ENCODE data around the gene OVCH2.
"Not testable (repeated sequence)": the region's sequence is repeated elsewhere in the genome, so short reads cannot be mapped to it uniquely, and the experiment has no call there.

OVCH2 gene

DNA sequence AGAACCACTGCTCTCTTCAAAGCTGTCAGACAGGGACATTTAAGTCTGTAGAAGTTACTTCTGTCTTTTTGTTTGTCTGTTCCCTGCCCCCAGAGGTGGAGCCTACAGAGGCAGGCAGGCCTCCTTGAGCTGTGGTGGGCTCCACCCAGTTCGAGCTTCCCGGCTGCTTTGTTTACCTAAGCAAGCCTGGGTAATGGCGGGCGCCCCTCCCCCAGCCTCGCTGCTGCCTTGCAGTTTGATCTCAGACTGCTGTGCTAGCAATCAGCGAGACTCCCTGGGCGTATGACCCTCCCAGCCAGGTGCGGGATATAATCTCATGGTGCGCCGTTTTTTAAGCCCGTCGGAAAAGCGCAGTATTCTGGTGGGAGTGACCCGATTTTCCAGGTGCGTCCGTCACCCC, 42.7 kb downstream of the OVCH2 start:
- H3K4me3 ChIP-seq (ENCODE audit: low read length in 2 of 2); H3K4me1 ChIP-seq (ENCODE audit: control insufficient read depth in 2 of 2, insufficient read depth in 2 of 2, low read length in 2 of 2); H3K9ac ChIP-seq (ENCODE audit: low read depth in 1 of 2, low read length in 2 of 2); H3K27me3 ChIP-seq (ENCODE audit: control insufficient read depth in 2 of 2, insufficient read depth in 2 of 2, low read length in 2 of 2); H3K9me3 ChIP-seq (ENCODE audit: control insufficient read depth in 2 of 2, low read length in 2 of 2); H3K27ac ChIP-seq (ENCODE audit: low read depth in 2 of 2, low read length in 2 of 2): not testable (repeated sequence)
- peaks cover 9 to 19% of the 10 kb centered on the region in 2 donors for H3K36me3 ChIP-seq (ENCODE audit: control insufficient read depth in 2 of 2, insufficient read depth in 2 of 2, low read length in 2 of 2)

DNA sequence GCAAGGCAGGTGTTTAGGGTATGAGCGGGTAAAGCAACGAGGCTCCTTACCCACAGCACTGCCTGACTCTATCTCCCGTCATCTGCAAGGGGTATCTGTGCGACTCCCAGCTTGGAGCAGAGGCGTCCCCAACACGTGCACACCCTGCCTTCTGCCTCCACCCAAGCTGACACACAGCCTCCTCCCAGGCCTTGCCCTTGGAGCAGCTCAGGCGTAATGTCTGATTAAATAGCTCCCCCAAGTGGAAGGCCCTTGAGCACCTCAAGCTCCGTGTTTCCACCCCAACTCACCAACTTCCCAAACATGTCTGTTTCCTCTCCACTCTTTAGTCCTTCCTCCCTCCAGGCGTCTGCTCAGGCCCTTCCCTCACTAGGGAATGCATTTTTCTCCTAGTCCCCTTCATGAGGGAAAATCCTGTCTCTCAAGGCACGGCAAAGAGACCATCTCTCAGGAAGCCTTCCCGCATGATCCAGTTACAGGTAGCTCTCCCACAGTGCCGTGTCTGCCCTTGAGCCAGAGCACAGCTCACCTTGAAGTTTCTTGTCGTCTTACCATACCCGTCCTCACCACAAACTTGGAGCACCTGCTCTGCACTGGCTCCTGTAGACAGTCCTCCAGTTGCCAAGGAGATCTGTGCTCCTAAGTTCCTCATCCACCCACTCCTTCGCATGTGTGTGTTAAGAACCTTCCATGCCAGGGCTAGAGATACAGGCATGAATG, 48.8 kb downstream of the OVCH2 start:
- no peak overlapping the region for H3K9ac ChIP-seq (ENCODE audit: low read depth in 1 of 2, low read length in 2 of 2)
- H3K27ac ChIP-seq (ENCODE audit: low read depth in 2 of 2, low read length in 2 of 2) = no peak overlapping the region
- no peaks in the 10 kb centered on the region for H3K9me3 ChIP-seq (ENCODE audit: control insufficient read depth in 2 of 2, low read length in 2 of 2)
- no peaks in the 10 kb centered on the region for H3K27me3 ChIP-seq (ENCODE audit: control insufficient read depth in 2 of 2, insufficient read depth in 2 of 2, low read length in 2 of 2)
- H3K4me3 ChIP-seq (ENCODE audit: low read length in 2 of 2) = no peak overlapping the region
- H3K4me1 ChIP-seq (ENCODE audit: control insufficient read depth in 2 of 2, insufficient read depth in 2 of 2, low read length in 2 of 2) = peaks cover 4 to 5% of the 10 kb centered on the region in 2 donors
- H3K36me3 ChIP-seq (ENCODE audit: control insufficient read depth in 2 of 2, insufficient read depth in 2 of 2, low read length in 2 of 2) = peaks cover 47% of the 10 kb centered on the region in 2 donors

DNA sequence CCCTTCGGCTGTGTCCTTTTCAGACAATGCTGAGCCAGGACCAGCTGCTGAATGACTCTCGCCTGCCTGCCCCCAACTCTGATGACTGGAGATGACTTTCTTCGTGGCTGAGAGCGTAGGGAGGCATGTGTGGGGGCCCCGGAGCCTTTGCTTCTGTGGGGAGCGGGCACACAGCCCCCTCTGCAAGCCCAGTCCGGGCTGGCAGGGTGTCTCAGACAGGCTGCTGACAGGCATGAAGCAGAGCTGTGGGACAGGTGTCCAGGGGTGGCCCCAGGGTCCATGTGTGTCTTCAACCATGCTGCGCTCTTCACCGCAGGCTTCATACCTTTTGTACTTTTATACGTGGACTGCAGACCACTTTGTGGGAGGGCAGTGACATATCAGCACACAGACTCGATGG, 49.6 kb downstream of the OVCH2 start:
- Histone ChIP-seq H3K27me3 (ENCODE audit: control insufficient read depth in 2 of 2, insufficient read depth in 2 of 2, low read length in 2 of 2) (no peaks in the 10 kb centered on the region), H3K27ac (ENCODE audit: low read depth in 2 of 2, low read length in 2 of 2) (no peak overlapping the region), H3K36me3 (ENCODE audit: control insufficient read depth in 2 of 2, insufficient read depth in 2 of 2, low read length in 2 of 2) (peaks cover 54 to 55% of the 10 kb centered on the region in 2 donors), H3K4me3 (ENCODE audit: low read length in 2 of 2) (no peak overlapping the region), H3K9me3 (ENCODE audit: control insufficient read depth in 2 of 2, low read length in 2 of 2) (no peaks in the 10 kb centered on the region), H3K9ac (ENCODE audit: low read depth in 1 of 2, low read length in 2 of 2) (no peak overlapping the region), H3K4me1 (ENCODE audit: control insufficient read depth in 2 of 2, insufficient read depth in 2 of 2, low read length in 2 of 2) (peaks cover 4 to 5% of the 10 kb centered on the region in 2 donors)

DNA sequence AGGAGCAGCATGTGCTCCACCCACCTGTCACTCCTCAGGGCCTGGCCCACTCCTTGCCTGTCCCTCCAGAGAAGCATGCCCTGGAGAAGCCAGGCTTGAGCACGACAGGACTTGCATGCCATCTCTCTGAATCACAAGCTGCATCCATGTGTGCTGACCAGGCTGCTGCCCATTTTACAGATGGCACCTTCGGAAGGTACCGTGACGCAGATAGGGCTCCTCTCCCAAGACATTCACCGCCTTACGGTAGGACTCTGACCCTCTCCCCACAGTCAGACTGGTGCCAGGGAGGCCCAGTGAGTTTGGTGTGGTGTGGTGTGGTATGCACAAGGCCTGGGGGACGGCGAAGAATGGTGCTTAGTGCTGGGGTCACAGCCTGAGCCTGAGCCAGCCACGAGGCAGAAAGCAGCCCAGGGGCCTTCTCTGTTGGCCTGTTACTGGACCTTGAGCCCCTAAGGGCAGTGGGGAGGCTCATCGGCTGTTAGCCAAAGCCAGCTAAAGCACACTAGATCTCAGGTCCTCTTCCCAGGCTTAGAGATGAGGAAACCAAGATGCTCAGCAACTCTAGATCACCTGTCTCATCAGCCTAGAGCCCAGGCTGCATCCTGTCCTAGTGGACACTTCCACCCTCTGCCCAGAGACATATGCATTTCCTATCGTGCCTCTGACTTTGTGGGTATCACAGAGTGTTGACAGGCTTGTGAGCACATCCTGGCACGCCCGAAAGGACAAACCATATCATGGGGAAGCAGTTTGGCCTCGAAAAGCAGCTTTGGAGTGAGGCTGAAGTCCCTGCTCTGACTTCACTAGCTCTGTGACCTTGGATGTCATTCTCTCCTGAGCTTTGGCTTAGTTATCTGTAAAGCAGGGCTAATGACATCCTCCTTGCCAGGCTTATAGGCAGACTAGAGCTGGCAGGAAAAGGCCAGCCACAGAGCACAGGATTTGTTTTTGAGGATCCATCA, 50.7 kb downstream of the OVCH2 start:
- Histone ChIP-seq H3K36me3 (ENCODE audit: control insufficient read depth in 2 of 2, insufficient read depth in 2 of 2, low read length in 2 of 2) (peaks cover 66% of the 10 kb centered on the region in 2 donors), H3K4me1 (ENCODE audit: control insufficient read depth in 2 of 2, insufficient read depth in 2 of 2, low read length in 2 of 2) (peaks cover 4 to 5% of the 10 kb centered on the region in 2 donors)

DNA sequence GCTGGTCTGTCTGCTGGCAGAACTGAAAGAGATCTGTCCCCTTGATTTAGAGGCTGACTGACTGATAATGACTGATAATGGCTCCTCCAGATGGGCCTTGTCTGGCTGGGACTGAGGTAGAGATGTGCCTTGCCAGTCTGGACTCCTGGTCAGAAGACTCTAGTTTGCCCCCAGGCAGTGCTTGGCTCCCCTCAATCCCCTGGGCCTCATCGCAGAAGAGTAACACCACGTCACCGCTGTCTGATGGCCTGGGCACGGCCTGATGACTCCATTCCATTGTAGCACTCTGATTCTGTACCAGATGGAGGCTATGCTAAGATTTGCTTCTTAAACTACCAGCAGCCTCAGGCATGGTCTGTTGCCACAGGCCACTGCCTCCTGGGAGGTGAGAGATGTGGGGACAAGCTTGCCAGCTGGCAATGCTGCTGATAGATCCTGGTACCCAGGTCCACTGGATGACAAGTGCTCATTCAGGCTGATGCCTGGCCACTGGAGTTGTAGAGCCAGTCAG, 52.0 kb downstream of the OVCH2 start:
- Histone ChIP-seq H3K9me3 (ENCODE audit: control insufficient read depth in 2 of 2, low read length in 2 of 2) (no peaks in the 10 kb centered on the region), H3K4me3 (ENCODE audit: low read length in 2 of 2) (no peak overlapping the region), H3K4me1 (ENCODE audit: control insufficient read depth in 2 of 2, insufficient read depth in 2 of 2, low read length in 2 of 2) (peaks cover 4 to 5% of the 10 kb centered on the region in 2 donors), H3K36me3 (ENCODE audit: control insufficient read depth in 2 of 2, insufficient read depth in 2 of 2, low read length in 2 of 2) (peaks cover 79% of the 10 kb centered on the region in 2 donors), H3K27ac (ENCODE audit: low read depth in 2 of 2, low read length in 2 of 2) (no peak overlapping the region), H3K27me3 (ENCODE audit: control insufficient read depth in 2 of 2, insufficient read depth in 2 of 2, low read length in 2 of 2) (no peaks in the 10 kb centered on the region), H3K9ac (ENCODE audit: low read depth in 1 of 2, low read length in 2 of 2) (no peak overlapping the region)

More for the DNA sequence above, 50.7 kb downstream of the OVCH2 start:
- Histone ChIP-seq H3K9ac (ENCODE audit: low read depth in 1 of 2, low read length in 2 of 2) (no peak overlapping the region), H3K4me3 (ENCODE audit: low read length in 2 of 2) (no peak overlapping the region), H3K9me3 (ENCODE audit: control insufficient read depth in 2 of 2, low read length in 2 of 2) (no peaks in the 10 kb centered on the region), H3K27ac (ENCODE audit: low read depth in 2 of 2, low read length in 2 of 2) (no peak overlapping the region), H3K27me3 (ENCODE audit: control insufficient read depth in 2 of 2, insufficient read depth in 2 of 2, low read length in 2 of 2) (no peaks in the 10 kb centered on the region)

DNA sequence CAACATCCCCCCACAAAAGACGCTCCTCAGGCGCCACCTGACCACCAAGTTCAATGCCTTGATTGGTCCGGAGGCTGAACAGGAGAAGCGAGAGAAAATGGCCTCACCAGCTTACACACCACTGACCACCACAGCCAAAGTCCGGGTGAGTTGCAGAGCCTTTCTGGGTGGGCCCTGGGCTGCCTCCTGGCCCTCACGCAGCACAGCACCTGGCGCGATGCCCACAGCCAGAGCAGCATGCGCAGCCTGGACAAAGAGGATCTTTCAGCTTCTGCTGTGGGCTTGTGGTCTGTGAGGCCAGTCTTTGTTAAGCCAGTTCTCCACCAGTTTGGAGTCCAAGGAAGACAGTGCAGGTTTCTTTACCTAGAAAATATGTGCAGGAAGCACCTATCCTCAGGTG, 54.6 kb downstream of the OVCH2 start:
- Histone ChIP-seq H3K4me1 (ENCODE audit: control insufficient read depth in 2 of 2, insufficient read depth in 2 of 2, low read length in 2 of 2) (no peaks in the 10 kb centered on the region), H3K4me3 (ENCODE audit: low read length in 2 of 2) (no peak overlapping the region), H3K27me3 (ENCODE audit: control insufficient read depth in 2 of 2, insufficient read depth in 2 of 2, low read length in 2 of 2) (no peaks in the 10 kb centered on the region), H3K9ac (ENCODE audit: low read depth in 1 of 2, low read length in 2 of 2) (no peak overlapping the region), H3K27ac (ENCODE audit: low read depth in 2 of 2, low read length in 2 of 2) (no peak overlapping the region), H3K9me3 (ENCODE audit: control insufficient read depth in 2 of 2, low read length in 2 of 2) (no peaks in the 10 kb centered on the region), H3K36me3 (ENCODE audit: control insufficient read depth in 2 of 2, insufficient read depth in 2 of 2, low read length in 2 of 2) (peaks cover 82% of the 10 kb centered on the region in 2 donors)

DNA sequence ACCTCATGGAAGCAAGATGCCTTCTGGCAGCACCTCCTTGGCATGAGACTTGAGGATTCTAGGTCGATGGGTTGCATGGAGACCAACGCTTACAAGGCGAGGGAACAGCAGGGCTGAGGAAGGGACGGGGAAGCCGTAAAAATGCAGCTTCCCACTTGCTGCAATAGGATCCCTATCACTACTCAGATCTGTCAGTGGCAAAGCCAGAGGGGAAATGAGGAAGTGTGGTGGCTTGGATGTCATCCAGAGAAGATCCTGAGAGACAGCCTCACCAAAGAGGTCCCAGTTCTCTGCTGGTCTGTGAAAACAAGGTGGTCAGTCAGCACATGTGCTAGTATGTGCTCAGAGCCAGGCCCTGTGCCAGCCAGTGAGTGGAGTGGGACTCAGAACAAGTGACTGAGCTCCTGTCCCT, 55.1 kb downstream of the OVCH2 start:
- no peak overlapping the region for H3K27ac ChIP-seq (ENCODE audit: low read depth in 2 of 2, low read length in 2 of 2)
- no peak overlapping the region for H3K4me3 ChIP-seq (ENCODE audit: low read length in 2 of 2)
- no peaks in the 10 kb centered on the region for H3K27me3 ChIP-seq (ENCODE audit: control insufficient read depth in 2 of 2, insufficient read depth in 2 of 2, low read length in 2 of 2)
- H3K36me3 ChIP-seq (ENCODE audit: control insufficient read depth in 2 of 2, insufficient read depth in 2 of 2, low read length in 2 of 2) = peaks cover 79 to 82% of the 10 kb centered on the region in 2 donors
- no peaks in the 10 kb centered on the region for H3K9me3 ChIP-seq (ENCODE audit: control insufficient read depth in 2 of 2, low read length in 2 of 2)
- no peak overlapping the region for H3K9ac ChIP-seq (ENCODE audit: low read depth in 1 of 2, low read length in 2 of 2)
- H3K4me1 ChIP-seq (ENCODE audit: control insufficient read depth in 2 of 2, insufficient read depth in 2 of 2, low read length in 2 of 2) = no peaks in the 10 kb centered on the region

DNA sequence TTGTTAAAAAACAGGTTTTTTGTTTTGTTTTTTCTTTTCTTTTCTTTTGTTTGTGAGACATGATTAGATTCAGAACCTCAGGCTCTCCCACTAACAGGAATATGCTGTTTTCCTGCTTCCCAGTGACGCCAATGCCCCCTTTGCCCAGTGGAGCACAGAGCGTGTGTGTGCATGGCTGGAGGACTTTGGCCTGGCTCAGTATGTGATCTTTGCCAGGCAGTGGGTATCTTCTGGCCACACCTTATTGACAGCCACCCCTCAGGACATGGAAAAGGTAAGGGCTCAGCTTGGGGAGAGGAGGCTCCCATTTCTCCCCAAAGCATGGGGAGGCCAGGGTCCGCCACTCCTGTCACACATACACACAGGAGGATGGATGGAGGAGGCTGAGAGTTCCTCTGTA, 58.0 kb downstream of the OVCH2 start:
- H3K4me3 ChIP-seq (ENCODE audit: low read length in 2 of 2) = no peak overlapping the region
- no peaks in the 10 kb centered on the region for H3K27me3 ChIP-seq (ENCODE audit: control insufficient read depth in 2 of 2, insufficient read depth in 2 of 2, low read length in 2 of 2)
- no peak overlapping the region for H3K27ac ChIP-seq (ENCODE audit: low read depth in 2 of 2, low read length in 2 of 2)
- peaks cover 62 to 66% of the 10 kb centered on the region in 2 donors for H3K36me3 ChIP-seq (ENCODE audit: control insufficient read depth in 2 of 2, insufficient read depth in 2 of 2, low read length in 2 of 2)
- H3K4me1 ChIP-seq (ENCODE audit: control insufficient read depth in 2 of 2, insufficient read depth in 2 of 2, low read length in 2 of 2) = no peaks in the 10 kb centered on the region
- no peaks in the 10 kb centered on the region for H3K9me3 ChIP-seq (ENCODE audit: control insufficient read depth in 2 of 2, low read length in 2 of 2)
- no peak overlapping the region for H3K9ac ChIP-seq (ENCODE audit: low read depth in 1 of 2, low read length in 2 of 2)

DNA sequence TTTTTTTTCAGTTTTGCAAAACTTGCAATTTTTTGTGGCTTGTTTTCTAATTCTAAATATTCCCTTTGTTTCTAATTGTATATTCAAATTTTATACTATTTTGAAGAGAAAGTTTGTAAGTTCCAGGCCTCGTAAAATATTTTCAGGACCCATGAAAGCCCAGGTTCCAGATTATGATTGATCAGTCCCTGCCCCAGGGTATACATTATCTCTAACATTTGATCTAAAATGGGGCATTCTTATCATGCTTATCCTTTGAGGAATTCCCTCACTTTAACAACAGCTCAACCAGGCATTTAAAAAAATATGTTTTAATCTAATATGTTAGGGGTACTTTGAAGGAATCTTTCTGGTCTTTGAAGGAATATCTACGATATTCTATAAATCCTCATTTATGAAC, 59.4 kb downstream of the OVCH2 start:
- peaks cover 61 to 66% of the 10 kb centered on the region in 2 donors for H3K36me3 ChIP-seq (ENCODE audit: control insufficient read depth in 2 of 2, insufficient read depth in 2 of 2, low read length in 2 of 2)
- no peak overlapping the region for H3K9ac ChIP-seq (ENCODE audit: low read depth in 1 of 2, low read length in 2 of 2)
- no peak overlapping the region for H3K27ac ChIP-seq (ENCODE audit: low read depth in 2 of 2, low read length in 2 of 2)
- H3K9me3 ChIP-seq (ENCODE audit: control insufficient read depth in 2 of 2, low read length in 2 of 2) = no peaks in the 10 kb centered on the region
- H3K4me1 ChIP-seq (ENCODE audit: control insufficient read depth in 2 of 2, insufficient read depth in 2 of 2, low read length in 2 of 2) = no peaks in the 10 kb centered on the region
- H3K27me3 ChIP-seq (ENCODE audit: control insufficient read depth in 2 of 2, insufficient read depth in 2 of 2, low read length in 2 of 2) = no peaks in the 10 kb centered on the region
- no peak overlapping the region for H3K4me3 ChIP-seq (ENCODE audit: low read length in 2 of 2)

DNA sequence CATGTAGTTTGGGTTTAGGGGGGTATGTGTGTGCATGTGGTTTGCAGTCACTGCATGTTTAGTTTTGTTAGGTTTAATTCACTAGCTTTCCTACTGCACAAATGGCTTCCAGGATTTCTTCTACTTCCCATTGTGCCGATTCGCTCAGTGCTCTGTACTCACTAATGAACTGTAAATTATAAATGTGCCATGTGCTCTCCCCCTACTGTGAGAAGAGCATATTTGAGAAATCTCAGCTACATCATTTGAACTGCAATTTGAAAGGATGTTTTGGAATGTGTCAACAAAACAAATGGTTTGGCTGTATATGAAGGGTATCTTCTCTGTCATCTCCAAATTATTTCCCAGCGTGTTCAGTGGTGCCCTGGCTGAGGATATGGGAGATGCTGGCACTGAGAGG, 61.1 kb downstream of the OVCH2 start:
- H3K36me3 ChIP-seq (ENCODE audit: control insufficient read depth in 2 of 2, insufficient read depth in 2 of 2, low read length in 2 of 2) = peaks cover 57 to 61% of the 10 kb centered on the region in 2 donors

More for the DNA sequence above, 61.1 kb downstream of the OVCH2 start:
- Histone ChIP-seq H3K4me1 (ENCODE audit: control insufficient read depth in 2 of 2, insufficient read depth in 2 of 2, low read length in 2 of 2) (peaks cover 4 to 6% of the 10 kb centered on the region in 2 donors), H3K9me3 (ENCODE audit: control insufficient read depth in 2 of 2, low read length in 2 of 2) (no peaks in the 10 kb centered on the region), H3K4me3 (ENCODE audit: low read length in 2 of 2) (no peak overlapping the region), H3K27ac (ENCODE audit: low read depth in 2 of 2, low read length in 2 of 2) (no peak overlapping the region), H3K27me3 (ENCODE audit: control insufficient read depth in 2 of 2, insufficient read depth in 2 of 2, low read length in 2 of 2) (no peaks in the 10 kb centered on the region), H3K9ac (ENCODE audit: low read depth in 1 of 2, low read length in 2 of 2) (no peak overlapping the region)

Data from mucosa of rectum (tissue), 2 donors.